HepG2 (cell line): ENCODE data around the gene HSD17B11. TPM values are rescaled to one million over a fixed set of nuclear protein-coding genes. Genes with fewer than 3 reads are reported as not detected.

ENCODE experiments used
- FOXC1 ChIP-seq: sonication (generic); formaldehyde crosslinking; IDR thresholded peaks from 2 replicates; pipeline ENCODE4 v1.8.0; 2022; ENCODE audit warnings: mild to moderate bottlenecking, missing genetic modification reagents, borderline replicate concordance
- GPN1 ChIP-seq: sonication (generic); formaldehyde crosslinking; IDR thresholded peaks from 2 replicates; pipeline ENCODE4 v1.5.1; 2020; ENCODE audit warnings: missing genetic modification reagents, borderline replicate concordance
- HDAC2 ChIP-seq: sonication (generic); formaldehyde crosslinking; IDR thresholded peaks from 2 replicates; pipeline ENCODE4 v1.4.0; 2020; ENCODE audit warnings: missing genetic modification reagents
- KLF16 ChIP-seq, 2 experiments: sonication (generic) in 1 of 2; formaldehyde crosslinking in 1 of 2; IDR thresholded peaks; 2 replicates each; pipeline versions ENCODE4 v1.6.1 to v1.8.0; 2016 to 2023; ENCODE audit warnings: missing genetic modification reagents in 2 of 2, missing compliant biosample characterization in 1 of 2
- SETDB1 ChIP-seq: sonication (generic); formaldehyde crosslinking; IDR thresholded peaks from 2 replicates; pipeline ENCODE4 v1.5.1; 2020; ENCODE audit warnings: missing genetic modification reagents, mild to moderate bottlenecking, borderline replicate concordance
- SIN3B ChIP-seq: fragments of 150-350 bp; IDR thresholded peaks from 2 replicates; pipeline ENCODE4 v1.6.1; 2014; ENCODE audit warnings: low read length
- SPEN ChIP-seq: sonication (generic); formaldehyde crosslinking; IDR thresholded peaks from 2 replicates; pipeline ENCODE4 v1.5.1; 2020; ENCODE audit warnings: low read depth, mild to moderate bottlenecking, missing genetic modification reagents
- TBP ChIP-seq: sonication (generic); formaldehyde crosslinking; IDR thresholded peaks from 2 replicates; pipeline ENCODE4 v1.5.0; 2020; ENCODE audit warnings: missing genetic modification reagents
- ZFP36L1 ChIP-seq: sonication (generic); formaldehyde crosslinking; IDR thresholded peaks from 2 replicates; pipeline ENCODE4 v1.8.0; 2022; ENCODE audit warnings: mild to moderate bottlenecking, missing genetic modification reagents, moderate library complexity
- ZNF543 ChIP-seq: sonication (generic); formaldehyde crosslinking; IDR thresholded peaks from 2 replicates; pipeline ENCODE4 v1.4.0; 2020; ENCODE audit warnings: mild to moderate bottlenecking, missing genetic modification reagents
- ZNF550 ChIP-seq: sonication (generic); formaldehyde crosslinking; IDR thresholded peaks from 2 replicates; pipeline ENCODE4 v1.4.0; 2020; ENCODE audit warnings: mild to moderate bottlenecking, missing genetic modification reagents, borderline replicate concordance
- ZNF614 ChIP-seq: IDR thresholded peaks from 2 replicates; pipeline ENCODE4 v1.6.1; 2018; ENCODE audit warnings: missing biosample characterization, missing genetic modification reagents, inconsistent platforms, borderline replicate concordance
- ZNF629 ChIP-seq: sonication (generic); formaldehyde crosslinking; conservative IDR thresholded peaks from 2 replicates; pipeline ENCODE4 v1.5.0; 2020; ENCODE audit warnings: missing genetic modification reagents
- ZNF660 ChIP-seq: sonication (generic); formaldehyde crosslinking; IDR thresholded peaks from 2 replicates; pipeline ENCODE4 v1.5.1; 2020; ENCODE audit warnings: mild to moderate bottlenecking, low read depth, missing genetic modification reagents, borderline replicate concordance
- polyA plus RNA-seq, 8 experiments: library from polyadenylated mRNA; depleted of rRNA in 3 of 8; stranded (reverse) in 7 of 8; unstranded in 1 of 8; fragments of >200 nt; fragmentation: Illumina TruSeq in 4 of 8; extraction: Trizol in 4 of 8; gene quantifications; 2 replicates each; pipeline versions ENCODE4 v1.2.1 to v1.2.3, GENCODE V29; 2011 to 2016; ENCODE audit warnings: low read depth in 4 of 8, missing spikeins in 1 of 8, mixed read lengths in 1 of 8; ENCODE audit not compliant: insufficient read depth in 1 of 8
- total RNA-seq, 5 experiments: library from RNA; depleted of rRNA; stranded (reverse); fragments of >200 nt; fragmentation: Illumina TruSeq; extraction: Trizol; gene quantifications; 2 replicates each; pipeline ENCODE4 v1.2.3, GENCODE V29; 2016; ENCODE audit warnings: low read depth in 1 of 5
- TF ChIP-seq, protein P1 (sequence below), 2 experiments: sonication (generic) in 1 of 2; formaldehyde crosslinking in 1 of 2; IDR thresholded peaks; 2 replicates each; pipeline versions ENCODE4 v1.5.1 to v1.6.1; 2011 to 2020; ENCODE audit warnings: borderline replicate concordance in 1 of 2, low read depth in 1 of 2, low read length in 1 of 2, mild to moderate bottlenecking in 1 of 2, missing genetic modification reagents in 1 of 2, moderate library complexity in 1 of 2
- TF ChIP-seq, protein P2 (sequence below): sonication (generic); formaldehyde crosslinking; IDR thresholded peaks from one replicate; pipeline ENCODE4 v1.5.1; 2020; ENCODE audit warnings: mild to moderate bottlenecking, missing genetic modification reagents; ENCODE audit errors: not compliant biosample characterization
- TF ChIP-seq, protein P3 (sequence below): sonication (generic); formaldehyde crosslinking; IDR thresholded peaks from 2 replicates; pipeline ENCODE4 v1.9.0; 2021; ENCODE audit warnings: missing genetic modification reagents, borderline replicate concordance

Gene HSD17B11
- total and polyA plus RNA-seq, 2 of the 13 experiments (the other 11 are each of a cell fraction or from before 2014, with no cell fraction given): 121 to 158 TPM

DNA sequence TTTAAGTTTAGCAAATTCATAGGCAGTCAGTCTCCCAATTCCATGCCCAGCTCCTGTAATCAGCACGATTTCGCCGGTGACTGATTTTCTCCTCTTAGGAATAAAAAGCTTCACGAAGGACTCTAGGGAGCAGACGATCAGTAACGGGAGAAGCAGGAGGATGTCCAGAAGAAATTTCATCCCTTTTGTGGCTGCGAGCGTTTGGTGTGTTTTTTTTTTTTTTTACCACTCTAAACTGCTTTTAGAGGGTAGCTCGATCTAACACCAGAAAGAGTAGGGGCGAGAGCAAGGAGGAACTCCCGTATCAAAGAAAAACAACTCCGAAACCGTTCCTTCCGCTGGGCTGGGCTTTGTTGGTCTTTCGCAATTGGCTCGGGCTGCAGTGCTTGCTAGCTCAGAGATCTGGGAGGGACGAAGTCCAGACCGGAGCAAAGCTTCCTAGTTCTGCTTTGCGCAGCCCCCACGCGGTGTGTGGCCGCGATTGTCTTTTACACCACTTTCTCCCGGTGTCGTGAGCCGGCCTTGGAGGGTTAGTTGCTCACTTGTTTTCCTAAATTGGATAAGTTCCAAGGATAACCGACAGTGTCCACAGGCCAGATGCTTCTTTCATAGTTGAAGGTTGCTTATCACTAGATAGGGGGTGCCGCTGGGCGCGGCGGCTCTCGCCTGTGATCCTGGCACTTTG is at the start of gene HSD17B11 (continued):
- peak; percentile 68; the same call in 1 of the 2 replicates for TF ChIP-seq SPEN
- TF ChIP-seq ZNF614 (CRISPR knock-in tag): peak; percentile 64; the same call in 1 of the 2 replicates
- TF ChIP-seq ZFP36L1 (CRISPR knock-in tag): peak; percentile 86; the same call in 1 of the 2 replicates
- no peak for TF ChIP-seq SETDB1 (CRISPR knock-in tag)
- TF ChIP-seq KLF16 (CRISPR knock-in tag; IDR thresholded peaks at IDR 0.05): peak in 1 of 2 experiments; percentile 87; a peak in 2 of 4 replicates
- no peak for TF ChIP-seq GPN1
- TF ChIP-seq ZNF543: peak; percentile 71
- no peak; the same call in 1 of the 2 replicates for TF ChIP-seq ZNF629 (CRISPR knock-in tag)
- TF ChIP-seq, protein P1, sequence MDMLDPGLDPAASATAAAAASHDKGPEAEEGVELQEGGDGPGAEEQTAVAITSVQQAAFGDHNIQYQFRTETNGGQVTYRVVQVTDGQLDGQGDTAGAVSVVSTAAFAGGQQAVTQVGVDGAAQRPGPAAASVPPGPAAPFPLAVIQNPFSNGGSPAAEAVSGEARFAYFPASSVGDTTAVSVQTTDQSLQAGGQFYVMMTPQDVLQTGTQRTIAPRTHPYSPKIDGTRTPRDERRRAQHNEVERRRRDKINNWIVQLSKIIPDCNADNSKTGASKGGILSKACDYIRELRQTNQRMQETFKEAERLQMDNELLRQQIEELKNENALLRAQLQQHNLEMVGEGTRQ (IDR thresholded peaks at IDR 0.05; ENCODE audit: low read depth, low read length): no peak
- TF ChIP-seq, protein P1 (CRISPR knock-in tag; IDR thresholded peaks at IDR 0.05; ENCODE audit: borderline replicate concordance): no peak
- TF ChIP-seq, protein P2, sequence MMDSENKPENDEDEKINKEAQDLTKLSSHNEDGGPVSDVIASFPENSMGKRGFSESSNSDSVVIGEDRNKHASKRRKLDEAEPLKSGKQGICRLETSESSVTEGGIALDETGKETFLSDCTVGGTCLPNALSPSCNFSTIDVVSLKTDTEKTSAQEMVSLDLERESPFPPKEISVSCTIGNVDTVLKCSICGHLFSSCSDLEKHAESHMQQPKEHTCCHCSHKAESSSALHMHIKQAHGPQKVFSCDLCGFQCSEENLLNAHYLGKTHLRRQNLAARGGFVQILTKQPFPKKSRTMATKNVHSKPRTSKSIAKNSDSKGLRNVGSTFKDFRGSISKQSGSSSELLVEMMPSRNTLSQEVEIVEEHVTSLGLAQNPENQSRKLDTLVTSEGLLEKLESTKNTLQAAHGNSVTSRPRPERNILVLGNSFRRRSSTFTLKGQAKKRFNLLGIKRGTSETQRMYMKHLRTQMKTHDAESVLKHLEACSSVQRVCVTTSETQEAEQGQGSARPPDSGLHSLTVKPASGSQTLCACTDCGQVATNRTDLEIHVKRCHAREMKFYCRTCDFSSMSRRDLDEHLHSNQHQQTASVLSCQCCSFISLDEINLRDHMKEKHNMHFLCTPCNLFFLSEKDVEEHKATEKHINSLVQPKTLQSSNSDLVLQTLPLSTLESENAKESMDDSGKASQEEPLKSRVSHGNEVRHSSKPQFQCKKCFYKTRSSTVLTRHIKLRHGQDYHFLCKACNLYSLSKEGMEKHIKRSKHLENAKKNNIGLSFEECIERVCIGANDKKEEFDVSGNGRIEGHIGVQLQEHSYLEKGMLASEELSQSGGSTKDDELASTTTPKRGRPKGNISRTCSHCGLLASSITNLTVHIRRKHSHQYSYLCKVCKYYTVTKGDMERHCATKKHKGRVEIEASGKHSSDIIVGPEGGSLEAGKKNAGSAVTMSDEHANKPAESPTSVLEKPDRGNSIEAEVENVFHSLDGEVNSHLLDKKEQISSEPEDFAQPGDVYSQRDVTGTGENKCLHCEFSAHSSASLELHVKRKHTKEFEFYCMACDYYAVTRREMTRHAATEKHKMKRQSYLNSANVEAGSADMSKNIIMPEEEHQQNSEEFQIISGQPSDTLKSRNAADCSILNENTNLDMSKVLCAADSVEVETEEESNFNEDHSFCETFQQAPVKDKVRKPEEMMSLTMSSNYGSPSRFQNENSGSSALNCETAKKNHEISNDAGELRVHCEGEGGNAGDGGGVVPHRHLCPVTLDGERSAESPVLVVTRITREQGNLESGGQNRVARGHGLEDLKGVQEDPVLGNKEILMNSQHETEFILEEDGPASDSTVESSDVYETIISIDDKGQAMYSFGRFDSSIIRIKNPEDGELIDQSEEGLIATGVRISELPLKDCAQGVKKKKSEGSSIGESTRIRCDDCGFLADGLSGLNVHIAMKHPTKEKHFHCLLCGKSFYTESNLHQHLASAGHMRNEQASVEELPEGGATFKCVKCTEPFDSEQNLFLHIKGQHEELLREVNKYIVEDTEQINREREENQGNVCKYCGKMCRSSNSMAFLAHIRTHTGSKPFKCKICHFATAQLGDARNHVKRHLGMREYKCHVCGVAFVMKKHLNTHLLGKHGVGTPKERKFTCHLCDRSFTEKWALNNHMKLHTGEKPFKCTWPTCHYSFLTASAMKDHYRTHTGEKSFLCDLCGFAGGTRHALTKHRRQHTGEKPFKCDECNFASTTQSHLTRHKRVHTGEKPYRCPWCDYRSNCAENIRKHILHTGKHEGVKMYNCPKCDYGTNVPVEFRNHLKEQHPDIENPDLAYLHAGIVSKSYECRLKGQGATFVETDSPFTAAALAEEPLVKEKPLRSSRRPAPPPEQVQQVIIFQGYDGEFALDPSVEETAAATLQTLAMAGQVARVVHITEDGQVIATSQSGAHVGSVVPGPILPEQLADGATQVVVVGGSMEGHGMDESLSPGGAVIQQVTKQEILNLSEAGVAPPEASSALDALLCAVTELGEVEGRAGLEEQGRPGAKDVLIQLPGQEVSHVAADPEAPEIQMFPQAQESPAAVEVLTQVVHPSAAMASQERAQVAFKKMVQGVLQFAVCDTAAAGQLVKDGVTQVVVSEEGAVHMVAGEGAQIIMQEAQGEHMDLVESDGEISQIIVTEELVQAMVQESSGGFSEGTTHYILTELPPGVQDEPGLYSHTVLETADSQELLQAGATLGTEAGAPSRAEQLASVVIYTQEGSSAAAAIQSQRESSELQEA (CRISPR knock-in tag): no peak
- peak; percentile 90 for TF ChIP-seq HDAC2
- peak; percentile 89 for TF ChIP-seq FOXC1 (CRISPR knock-in tag)
- TF ChIP-seq ZNF660 (CRISPR knock-in tag): no peak
- no peak for TF ChIP-seq ZNF550 (CRISPR knock-in tag)
- no peak for TF ChIP-seq TBP (CRISPR knock-in tag)
- TF ChIP-seq SIN3B: no peak
- TF ChIP-seq, protein P3, sequence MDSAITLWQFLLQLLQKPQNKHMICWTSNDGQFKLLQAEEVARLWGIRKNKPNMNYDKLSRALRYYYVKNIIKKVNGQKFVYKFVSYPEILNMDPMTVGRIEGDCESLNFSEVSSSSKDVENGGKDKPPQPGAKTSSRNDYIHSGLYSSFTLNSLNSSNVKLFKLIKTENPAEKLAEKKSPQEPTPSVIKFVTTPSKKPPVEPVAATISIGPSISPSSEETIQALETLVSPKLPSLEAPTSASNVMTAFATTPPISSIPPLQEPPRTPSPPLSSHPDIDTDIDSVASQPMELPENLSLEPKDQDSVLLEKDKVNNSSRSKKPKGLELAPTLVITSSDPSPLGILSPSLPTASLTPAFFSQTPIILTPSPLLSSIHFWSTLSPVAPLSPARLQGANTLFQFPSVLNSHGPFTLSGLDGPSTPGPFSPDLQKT (CRISPR knock-in tag): no peak
